GM12874 (cell line): ENCODE measurements around the gene GRIK4.

Experiments used
- TF ChIP-seq, protein P1 (sequence below): IDR thresholded peaks from 2 replicates; pipeline ENCODE4 v1.5.1; 2011; ENCODE audit warnings: low read depth, mild to moderate bottlenecking, control low read depth, low read length, moderate library complexity; ENCODE audit not compliant: insufficient read depth

Gene GRIK4

DNA sequence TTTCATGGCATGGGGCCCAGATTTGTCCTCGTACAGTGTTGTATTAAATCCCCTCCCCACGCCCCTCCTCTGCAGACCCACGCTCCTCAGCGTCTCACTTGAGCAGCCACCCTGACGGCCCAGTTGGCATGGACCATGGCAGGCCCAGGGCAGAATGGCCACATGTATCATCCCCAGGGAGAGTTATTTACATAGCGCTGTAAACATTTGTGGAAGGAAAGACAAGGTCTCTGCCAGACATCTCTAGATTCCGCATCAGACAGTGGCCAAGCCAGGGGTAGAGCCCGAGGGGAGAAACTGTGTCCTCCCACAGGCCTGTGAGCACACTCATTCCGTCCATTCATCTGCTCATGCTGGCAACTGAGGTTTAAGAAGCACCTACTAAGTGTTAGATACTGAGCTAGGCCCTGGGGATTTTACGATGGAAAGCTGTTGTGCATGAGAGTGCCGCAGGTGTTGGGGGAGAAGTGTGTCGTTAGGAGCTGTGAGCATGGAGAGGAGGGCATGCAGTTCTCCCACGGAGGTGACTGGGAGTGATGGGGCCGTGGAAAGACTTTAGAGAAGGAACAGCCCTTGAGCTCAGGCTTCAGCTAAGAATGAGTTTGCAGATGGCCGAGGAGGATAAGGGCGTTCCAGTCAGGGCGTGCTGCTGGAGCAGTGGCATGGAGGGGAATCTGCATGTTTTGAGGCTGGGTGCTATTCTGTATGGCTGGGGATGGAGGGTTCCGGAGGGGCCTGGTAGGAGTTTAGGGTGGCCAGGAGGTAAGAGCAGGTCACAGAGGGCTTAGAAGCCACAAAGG lies 94.9 kb downstream of the GRIK4 start:
- TF ChIP-seq, protein P1, sequence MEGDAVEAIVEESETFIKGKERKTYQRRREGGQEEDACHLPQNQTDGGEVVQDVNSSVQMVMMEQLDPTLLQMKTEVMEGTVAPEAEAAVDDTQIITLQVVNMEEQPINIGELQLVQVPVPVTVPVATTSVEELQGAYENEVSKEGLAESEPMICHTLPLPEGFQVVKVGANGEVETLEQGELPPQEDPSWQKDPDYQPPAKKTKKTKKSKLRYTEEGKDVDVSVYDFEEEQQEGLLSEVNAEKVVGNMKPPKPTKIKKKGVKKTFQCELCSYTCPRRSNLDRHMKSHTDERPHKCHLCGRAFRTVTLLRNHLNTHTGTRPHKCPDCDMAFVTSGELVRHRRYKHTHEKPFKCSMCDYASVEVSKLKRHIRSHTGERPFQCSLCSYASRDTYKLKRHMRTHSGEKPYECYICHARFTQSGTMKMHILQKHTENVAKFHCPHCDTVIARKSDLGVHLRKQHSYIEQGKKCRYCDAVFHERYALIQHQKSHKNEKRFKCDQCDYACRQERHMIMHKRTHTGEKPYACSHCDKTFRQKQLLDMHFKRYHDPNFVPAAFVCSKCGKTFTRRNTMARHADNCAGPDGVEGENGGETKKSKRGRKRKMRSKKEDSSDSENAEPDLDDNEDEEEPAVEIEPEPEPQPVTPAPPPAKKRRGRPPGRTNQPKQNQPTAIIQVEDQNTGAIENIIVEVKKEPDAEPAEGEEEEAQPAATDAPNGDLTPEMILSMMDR = no peak

DNA sequence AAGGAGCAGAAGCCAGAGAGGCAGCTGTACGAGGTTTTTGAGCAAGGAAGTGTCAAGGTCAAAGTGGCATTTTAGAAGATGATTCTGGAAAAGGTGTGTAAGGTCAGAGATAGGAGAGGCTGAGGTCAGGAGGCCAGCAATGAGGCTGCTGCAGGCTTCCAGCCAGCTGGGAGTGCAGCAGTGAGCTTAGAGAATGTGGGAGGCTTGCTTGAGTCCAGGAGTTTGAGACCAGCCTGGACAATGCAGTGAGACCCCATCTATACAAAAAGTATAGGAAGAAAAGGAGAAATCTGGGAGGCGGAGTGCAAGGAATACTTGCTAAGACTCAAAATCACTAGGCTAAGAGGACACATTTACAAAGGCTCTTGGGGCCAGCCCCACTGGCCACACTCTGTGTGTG lies 96.5 kb downstream of the GRIK4 start:
- TF ChIP-seq, protein P1 = no peak

GRCh38 chr11:120608760-120609211 lies 97.2 kb downstream of the GRIK4 start:
- TF ChIP-seq, protein P1 = no peak

DNA sequence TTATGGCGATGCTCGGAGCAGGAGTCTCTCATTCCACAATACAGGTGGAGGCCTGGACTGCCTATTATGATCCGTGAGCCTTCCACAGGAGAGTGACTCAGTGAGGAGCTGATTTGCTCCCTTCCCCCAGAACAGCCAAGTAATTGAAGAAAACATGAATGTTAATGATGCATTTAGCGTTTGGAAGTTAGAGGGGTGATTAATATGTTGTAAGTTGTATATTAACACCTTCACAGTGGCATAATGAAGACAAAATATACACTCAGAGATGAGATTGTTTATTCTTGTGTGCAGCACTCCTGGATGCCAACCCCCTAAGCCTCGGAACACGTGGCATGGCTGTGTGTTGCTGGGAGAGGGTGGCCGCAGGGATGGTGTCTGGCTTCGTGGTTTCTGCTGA lies 98.6 kb downstream of the GRIK4 start:
- TF ChIP-seq, protein P1 = no peak

DNA sequence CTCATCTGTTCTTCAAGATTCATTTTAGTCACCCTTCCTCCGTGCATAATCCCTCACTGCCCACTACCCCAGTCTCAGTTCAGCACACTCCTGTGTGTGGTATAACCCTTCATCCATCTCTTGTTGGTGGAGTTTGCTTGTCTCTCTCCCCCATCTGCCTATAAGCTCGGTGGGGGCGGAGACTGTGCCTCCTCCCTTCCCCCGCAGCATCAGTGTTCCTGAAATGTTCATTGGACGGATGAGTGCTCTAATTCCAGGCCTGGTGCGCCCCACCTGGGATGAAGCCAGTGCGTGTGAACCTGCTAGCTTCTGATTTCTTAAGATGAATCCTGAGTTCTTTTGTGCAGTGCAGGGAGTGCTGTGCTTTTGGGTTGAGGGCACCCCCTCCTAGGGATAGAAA lies 100.0 kb downstream of the GRIK4 start:
- TF ChIP-seq, protein P1 = no peak

GRCh38 chr11:120612513-120613263 lies 101.1 kb downstream of the GRIK4 start:
- TF ChIP-seq, protein P1 = no peak
